ENCODE measurements around the gene ETDB.
"Not testable (repeated sequence)": the region's sequence is repeated elsewhere in the genome, so short reads cannot be mapped to it uniquely, and the experiment has no call there.

Gene ETDB

DNA sequence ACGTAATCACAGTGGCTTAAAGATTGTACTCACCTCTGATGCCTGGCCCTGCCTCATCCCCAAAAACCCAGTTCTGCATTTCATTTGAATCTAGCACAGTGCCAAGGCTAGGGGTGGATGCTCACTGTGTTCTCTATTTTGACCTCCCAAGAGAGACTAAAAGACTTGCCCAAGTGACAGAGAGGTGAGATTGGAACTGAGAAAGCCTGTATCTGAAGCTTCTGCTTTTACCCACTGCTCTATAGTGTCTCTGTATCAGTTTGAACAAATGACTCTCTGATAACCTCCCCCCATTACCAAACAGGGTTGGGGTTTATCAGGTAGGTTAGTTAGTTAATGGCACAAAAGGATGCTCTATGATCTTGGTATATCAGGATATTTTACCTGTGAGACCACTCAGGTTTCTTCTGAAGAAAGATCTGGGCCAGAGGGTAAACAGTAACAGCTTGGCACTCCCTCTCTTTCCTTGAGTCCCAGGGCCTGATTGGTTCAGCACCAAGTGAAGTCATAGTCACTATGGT, at the start of gene ETDB:
ETDB (minus strand) TSS at position 471 of the 521 bp plus-strand sequence. CDS start 1,265 bp downstream, outside the sequence.
- ATAC-seq, result not testable (repeated sequence)

DNA sequence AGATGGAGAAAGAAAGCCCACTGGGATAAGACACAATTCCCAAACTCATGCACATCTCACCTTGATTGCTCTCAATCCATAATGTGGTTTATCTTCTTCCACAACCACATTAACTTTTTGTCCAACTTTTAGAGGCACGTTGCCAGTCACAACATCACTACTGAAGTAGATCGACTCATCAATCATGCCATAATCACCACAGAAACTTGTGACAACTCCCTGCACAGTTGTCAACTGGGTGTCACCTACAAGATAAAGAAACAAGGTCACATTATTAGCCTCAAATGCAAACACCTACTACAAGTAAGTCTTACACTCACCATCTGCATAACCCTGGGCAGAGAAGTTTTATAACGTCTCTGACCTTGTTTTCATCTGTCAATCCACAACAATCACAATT, 49.2 kb upstream of the ETDB start:
- ATAC-seq, result not testable (repeated sequence)

DNA sequence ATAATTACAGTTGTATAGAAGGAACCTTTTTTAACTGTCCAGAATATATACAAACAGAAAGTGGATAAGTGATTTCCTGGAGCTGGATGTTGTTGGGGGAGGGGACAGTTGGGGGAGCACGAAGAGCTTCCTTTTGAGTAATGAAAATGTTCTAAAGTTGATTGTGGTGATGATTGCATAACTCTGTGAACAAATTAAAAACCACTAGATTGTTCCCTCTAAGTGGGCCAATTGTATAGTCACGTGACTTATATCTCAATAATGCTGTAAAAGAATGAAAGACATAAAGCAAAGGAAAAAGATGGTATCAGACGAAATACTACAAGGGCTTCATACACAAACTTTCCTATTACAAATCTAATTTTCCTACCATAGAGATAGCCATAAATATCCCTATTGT, 48.2 kb upstream of the ETDB start:
- no peak for ATAC-seq
- TF ChIP-seq ISL1 (CRISPR knock-in tag; IDR thresholded peaks at IDR 0.05), result no peak
- no peak for TF ChIP-seq PPARA (CRISPR knock-in tag; IDR thresholded peaks at IDR 0.05; ENCODE audit: borderline replicate concordance)

GRCh38 chrX:135154688-135155087, 34.4 kb upstream of the ETDB start:
- ATAC-seq, result not testable (repeated sequence)

DNA sequence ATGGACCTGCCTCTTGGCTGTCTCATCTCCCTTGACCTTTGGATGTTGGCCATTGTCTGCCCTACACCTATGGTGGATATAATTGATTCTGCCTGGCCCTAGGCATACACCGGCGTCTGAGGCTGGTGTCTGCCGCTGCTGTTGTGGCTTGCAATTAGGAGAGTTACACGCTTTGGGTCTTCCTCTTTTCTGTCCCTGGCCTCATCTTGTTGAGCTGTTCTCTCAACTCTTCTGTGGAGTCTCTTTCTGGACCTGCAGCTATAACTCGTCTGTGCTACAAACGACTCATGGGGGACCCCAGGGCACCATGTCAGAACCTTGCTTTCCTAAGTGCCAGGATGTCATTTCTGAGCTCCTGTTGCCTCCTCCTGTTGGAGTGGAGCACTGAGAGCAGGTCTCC, 5.8 kb upstream of the ETDB start:
- ATAC-seq, result not testable (repeated sequence)

GRCh38 chrX:135116064-135116463, 4.3 kb downstream of the ETDB start:
- ATAC-seq, result not testable (repeated sequence)

- ATAC-seq, result no peak
- no peak for TF ChIP-seq TOX (CRISPR knock-in tag; IDR thresholded peaks at IDR 0.05; ENCODE audit: borderline replicate concordance)
- TF ChIP-seq ZNF565 (CRISPR knock-in tag; conservative IDR thresholded peaks at IDR 0.05; ENCODE audit: low read depth), result no peak
- no peak for TF ChIP-seq RARB (CRISPR knock-in tag; IDR thresholded peaks at IDR 0.05)
- no peak for TF ChIP-seq ZNF70 (CRISPR knock-in tag; IDR thresholded peaks at IDR 0.05)
- TF ChIP-seq OSR1 (CRISPR knock-in tag; IDR thresholded peaks at IDR 0.05), result no peak
- no peak for TF ChIP-seq ESRRG (CRISPR knock-in tag; IDR thresholded peaks at IDR 0.05)
- TF ChIP-seq ISL1 (CRISPR knock-in tag; IDR thresholded peaks at IDR 0.05), result no peak
- TF ChIP-seq, protein P1, sequence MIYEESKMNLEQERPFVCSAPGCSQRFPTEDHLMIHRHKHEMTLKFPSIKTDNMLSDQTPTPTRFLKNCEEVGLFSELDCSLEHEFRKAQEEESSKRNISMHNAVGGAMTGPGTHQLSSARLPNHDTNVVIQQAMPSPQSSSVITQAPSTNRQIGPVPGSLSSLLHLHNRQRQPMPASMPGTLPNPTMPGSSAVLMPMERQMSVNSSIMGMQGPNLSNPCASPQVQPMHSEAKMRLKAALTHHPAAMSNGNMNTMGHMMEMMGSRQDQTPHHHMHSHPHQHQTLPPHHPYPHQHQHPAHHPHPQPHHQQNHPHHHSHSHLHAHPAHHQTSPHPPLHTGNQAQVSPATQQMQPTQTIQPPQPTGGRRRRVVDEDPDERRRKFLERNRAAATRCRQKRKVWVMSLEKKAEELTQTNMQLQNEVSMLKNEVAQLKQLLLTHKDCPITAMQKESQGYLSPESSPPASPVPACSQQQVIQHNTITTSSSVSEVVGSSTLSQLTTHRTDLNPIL (CRISPR knock-in tag; IDR thresholded peaks at IDR 0.05; ENCODE audit: low read depth), result no peak
- no peak for TF ChIP-seq ZNF8 (CRISPR knock-in tag; IDR thresholded peaks at IDR 0.05)
- no peak for TF ChIP-seq SNAI2 (CRISPR knock-in tag; IDR thresholded peaks at IDR 0.05)
- TF ChIP-seq PPARA (CRISPR knock-in tag; IDR thresholded peaks at IDR 0.05; ENCODE audit: borderline replicate concordance), result no peak
- TF ChIP-seq CSRNP3 (CRISPR knock-in tag; IDR thresholded peaks at IDR 0.05), result no peak
- TF ChIP-seq GLIS3 (CRISPR knock-in tag; IDR thresholded peaks at IDR 0.05), result no peak
- no peak for TF ChIP-seq PATZ1 (CRISPR knock-in tag; IDR thresholded peaks at IDR 0.05; ENCODE audit: borderline replicate concordance)
- no peak for TF ChIP-seq ZFP3 (CRISPR knock-in tag; IDR thresholded peaks at IDR 0.05)
- TF ChIP-seq ARNTL (CRISPR knock-in tag; IDR thresholded peaks at IDR 0.05; ENCODE audit: borderline replicate concordance, low read depth), result no peak
- TF ChIP-seq, protein P2, sequence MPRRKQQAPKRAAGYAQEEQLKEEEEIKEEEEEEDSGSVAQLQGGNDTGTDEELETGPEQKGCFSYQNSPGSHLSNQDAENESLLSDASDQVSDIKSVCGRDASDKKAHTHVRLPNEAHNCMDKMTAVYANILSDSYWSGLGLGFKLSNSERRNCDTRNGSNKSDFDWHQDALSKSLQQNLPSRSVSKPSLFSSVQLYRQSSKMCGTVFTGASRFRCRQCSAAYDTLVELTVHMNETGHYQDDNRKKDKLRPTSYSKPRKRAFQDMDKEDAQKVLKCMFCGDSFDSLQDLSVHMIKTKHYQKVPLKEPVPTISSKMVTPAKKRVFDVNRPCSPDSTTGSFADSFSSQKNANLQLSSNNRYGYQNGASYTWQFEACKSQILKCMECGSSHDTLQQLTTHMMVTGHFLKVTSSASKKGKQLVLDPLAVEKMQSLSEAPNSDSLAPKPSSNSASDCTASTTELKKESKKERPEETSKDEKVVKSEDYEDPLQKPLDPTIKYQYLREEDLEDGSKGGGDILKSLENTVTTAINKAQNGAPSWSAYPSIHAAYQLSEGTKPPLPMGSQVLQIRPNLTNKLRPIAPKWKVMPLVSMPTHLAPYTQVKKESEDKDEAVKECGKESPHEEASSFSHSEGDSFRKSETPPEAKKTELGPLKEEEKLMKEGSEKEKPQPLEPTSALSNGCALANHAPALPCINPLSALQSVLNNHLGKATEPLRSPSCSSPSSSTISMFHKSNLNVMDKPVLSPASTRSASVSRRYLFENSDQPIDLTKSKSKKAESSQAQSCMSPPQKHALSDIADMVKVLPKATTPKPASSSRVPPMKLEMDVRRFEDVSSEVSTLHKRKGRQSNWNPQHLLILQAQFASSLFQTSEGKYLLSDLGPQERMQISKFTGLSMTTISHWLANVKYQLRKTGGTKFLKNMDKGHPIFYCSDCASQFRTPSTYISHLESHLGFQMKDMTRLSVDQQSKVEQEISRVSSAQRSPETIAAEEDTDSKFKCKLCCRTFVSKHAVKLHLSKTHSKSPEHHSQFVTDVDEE (CRISPR knock-in tag; IDR thresholded peaks at IDR 0.05), result no peak
Measured at GRCh38 chrX:135114392-135114791, 5.9 kb downstream of the ETDB start.

Measured in SK-N-SH treated with all-trans-retinoic acid at 6 μM for 48 hours (cell line).